Activated T-cell treated with anti-CD3 and anti-CD28 coated beads for 48 hours (primary cell): ENCODE data around the gene SPOCK2.

Experiments
- DNase-seq: peaks from one replicate; pipeline ENCODE4 v3.0.0-alpha.2; 2020; ENCODE audit warnings: low read depth

SPOCK2 gene

DNA sequence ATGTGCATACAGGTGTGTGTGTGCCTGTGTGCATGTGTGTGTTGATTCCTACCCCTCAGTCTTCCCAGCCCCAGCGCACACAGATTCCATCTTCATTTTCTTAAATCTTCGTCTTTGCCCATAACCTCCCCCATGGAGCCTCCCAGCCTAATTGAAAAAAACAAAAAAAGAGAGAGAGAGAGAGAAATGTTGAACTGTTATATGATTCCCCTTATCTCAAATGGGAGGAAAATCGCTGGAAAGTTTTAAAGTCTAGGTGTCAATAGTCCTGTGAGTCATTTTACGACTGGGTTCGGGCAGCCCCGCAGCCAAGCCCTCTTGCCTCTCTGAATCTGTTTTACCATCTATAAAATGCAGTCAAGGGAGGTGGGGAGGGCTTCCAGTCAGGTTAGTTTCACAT lies 60.9 kb downstream of the SPOCK2 start:
- no peak for DNase-seq

DNA sequence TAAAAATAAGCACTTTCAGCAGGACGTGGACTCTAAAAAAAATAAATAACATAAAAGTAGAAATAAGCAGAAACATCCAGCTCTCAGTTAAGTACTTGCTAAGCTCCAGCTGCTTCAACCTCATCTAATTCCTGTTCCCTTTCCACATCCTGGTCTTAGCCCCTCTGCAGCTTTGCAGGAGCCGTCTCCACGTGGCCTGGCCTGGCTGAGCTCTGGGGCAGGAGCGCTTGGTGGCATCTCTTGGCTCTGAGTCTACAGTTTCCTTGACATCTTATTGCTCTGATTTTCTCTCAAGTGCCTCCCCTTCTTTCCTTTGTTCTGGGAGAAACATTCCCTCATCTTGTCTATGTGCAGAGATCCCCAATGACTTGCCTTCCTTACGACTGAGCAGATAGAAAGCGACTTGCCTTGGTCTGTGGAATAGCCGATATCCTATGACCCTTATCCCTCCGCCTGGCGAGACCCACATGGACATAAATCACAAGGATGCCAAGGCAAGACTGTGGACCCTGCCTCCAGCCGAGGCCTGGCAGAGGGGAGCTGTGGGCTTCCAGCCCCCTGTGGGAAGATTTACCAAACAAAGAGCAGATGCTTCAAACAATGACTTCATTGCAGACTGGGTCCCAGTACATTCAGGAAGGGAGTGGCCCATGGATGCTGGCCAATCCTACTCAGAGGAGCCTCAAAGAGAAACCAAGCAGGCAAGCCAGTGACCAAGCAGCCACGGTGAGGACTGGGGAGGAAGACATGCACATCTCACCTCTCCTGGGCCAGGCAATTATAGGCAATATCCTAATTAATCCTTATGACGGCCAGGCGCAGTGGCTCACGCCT lies 61.9 kb downstream of the SPOCK2 start:
- DNase-seq, result no peak

DNA sequence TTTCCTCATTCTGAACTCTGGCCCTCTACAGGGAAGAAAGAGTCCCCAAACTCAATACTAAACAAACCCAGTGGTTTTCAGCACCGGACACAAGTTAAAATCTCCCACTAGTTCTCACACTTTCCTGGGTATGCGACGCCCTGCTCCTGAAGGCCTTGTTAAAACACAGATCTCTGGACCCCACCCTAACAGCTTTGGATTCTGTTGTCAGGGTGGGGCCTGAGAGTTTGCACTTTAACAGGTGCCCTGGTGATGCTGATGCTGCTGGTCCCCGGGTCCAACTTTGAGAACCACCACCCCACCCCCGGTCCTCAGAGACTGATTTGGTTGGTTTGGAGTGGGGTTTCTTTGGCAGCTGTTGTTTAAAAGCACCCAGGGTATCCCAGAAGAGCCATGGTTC lies 62.5 kb downstream of the SPOCK2 start:
- no peak for DNase-seq

DNA sequence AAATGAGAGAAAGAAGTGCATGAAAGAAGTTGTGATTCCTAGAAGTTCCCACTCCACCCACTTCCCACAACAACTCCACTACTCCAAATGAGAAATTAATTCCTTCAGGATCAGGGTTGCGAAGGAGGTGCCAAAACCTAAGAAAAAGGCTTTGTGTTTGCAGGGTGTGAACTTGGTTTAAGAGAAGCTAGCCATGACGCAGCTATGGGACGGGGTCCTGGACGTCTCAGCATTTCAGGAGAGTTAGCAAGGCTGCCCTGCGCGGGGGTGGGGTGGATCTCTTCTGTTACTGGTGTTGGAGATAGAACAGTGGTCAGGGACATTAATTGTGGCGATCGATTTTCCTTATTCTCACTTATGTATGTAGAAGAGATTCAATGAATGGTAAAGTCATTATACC lies 63.0 kb downstream of the SPOCK2 start:
- DNase-seq, result no peak

DNA sequence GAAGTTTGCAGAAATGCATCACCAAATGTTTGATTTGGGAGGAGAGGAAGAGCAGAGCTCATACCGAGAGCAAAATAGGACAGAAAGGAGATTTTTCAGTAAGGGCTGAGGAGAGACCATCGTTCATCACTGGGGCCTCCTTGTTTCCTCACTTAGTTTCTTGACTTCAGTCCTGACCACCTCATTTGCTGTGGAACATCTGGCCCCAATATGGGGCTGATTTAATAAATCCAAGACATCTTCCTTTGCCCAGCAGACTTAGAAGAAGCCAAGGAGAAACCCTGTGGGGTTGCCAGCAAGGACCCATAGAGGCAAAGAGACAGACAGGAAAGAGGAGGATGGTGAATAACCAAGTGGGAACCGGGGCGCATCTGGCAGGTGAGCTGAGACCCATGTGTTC lies 63.8 kb downstream of the SPOCK2 start:
- DNase-seq, result no peak

DNA sequence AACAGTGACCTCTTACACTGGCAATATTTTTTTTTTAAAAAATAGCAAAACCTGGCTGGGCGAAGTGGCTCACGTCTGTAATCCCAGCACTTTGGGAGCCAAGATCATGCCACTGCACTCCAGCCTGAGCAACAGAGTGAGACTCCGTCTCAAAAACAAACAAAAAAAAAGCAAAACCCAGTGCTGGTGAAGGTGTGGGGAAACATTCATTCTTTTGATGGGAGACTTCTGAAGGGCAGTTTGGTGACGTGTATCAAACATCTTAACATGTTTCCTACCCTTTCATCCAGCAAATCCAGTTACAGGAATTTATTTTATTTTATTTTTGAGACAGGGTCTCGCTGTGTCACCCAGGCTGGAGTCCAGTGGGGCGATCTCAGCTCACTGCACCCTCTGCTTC lies 66.1 kb downstream of the SPOCK2 start:
- DNase-seq, result no peak

DNA sequence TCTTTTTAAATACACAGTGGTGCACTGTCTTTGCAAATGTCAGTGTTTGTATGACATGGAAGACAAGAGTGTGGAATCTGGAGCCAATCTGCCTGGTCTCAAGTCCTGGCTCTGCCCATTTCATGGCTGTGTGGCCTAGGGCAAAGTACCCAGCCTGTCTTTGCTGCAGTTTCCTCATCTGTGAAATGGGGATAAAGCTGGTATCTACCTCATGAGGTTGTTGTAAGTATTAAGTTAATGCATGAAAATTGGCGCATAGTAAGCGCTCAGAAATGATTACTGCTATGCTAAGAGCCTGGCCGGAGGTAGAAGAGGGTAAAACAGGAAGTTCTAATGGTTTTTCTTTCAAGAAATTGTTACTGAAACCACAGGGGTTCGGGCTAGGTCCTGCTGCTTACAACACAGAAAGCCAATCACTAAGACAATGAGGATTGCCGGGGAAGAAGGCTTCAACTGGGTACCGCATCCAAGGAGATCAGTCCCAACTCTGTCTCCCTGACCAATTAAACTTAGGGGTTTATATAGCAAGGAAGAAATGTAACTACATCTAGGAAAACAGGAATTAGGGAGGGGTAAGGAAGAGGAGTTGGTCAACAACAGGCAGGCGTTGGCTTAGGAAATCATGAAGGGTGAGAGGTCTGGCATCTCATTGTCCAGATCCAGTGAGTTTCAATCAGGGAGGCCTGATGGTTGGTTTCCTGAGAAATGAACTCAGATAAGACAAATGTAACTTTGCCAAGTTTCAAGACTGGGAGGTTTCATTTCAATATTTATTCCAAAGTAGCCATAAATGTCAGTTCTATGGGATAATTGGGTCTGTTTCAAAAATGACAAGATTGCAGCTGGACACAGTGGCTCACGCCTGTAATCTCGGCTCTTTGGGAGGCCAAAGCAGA lies 67.2 kb downstream of the SPOCK2 start:
- DNase-seq, result no peak

DNA sequence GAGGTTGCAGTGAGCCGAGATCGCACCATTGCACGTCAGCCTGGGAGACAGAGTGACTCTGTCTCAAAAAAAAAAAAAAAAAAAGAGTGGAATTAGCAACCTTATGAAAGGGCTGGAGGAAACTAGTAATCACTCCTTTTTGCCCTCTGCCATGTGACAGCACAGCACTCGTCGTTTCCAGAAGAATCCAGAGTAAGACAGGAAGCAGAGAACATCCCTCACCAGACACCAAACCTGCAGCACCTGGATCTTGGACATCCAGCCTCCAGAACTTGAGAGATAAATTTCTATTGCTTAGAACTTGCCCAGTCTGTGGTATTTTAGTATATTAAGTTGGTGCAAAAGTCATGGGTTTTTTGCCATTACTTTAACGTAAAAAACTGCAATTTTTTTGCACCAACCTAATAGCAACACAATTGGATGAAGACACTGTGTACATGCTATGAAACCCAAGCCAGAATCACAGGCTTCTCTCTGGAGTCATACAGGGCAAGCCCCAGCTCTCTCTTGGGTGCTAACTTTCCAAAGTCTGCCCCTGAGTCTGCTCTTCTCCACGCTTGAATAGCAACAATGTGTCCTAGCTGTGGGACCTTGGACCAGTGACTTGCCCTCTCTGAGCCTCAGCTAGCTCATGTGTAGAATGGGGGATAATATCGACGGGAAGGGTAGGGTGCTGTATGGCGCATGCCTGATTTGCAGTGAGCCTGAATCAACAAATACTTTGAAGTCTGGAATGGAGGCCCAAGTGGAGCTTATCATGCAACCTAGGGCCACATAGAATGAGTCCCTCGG lies 69.1 kb downstream of the SPOCK2 start:
- no peak for DNase-seq

DNA sequence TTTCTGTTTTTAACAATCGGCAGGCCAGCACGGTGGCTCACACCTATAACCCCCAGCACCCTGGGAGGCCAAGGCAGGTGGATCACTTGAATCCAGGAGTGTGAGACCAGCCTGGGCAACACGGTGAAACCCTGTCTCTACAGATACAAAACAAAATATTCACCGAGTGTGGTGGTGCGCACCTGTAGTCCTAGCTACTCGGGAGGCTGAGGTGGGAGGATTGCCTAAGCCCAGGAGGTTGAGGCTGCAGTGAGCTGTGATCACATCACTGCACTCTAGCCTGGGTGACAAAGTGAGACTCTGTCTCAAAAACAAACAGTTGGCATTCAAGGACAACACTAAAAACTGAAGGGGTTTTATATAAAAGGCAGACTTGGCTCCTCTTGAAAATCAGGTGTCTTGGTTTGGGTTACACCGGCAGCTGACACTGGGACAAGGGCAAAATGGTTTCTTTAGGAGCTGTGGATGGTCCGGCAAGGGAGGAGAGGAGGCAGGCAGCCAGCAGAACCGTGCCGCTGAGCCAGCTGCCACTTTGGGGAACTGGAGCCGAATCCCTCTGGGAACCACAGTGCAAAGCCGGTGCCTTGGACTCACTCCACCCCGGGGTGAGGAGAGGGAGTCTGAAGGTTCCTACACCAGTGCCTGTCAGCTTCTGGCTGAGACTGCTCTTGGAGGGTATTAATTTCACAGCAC lies 71.6 kb downstream of the SPOCK2 start:
- DNase-seq, result no peak

DNA sequence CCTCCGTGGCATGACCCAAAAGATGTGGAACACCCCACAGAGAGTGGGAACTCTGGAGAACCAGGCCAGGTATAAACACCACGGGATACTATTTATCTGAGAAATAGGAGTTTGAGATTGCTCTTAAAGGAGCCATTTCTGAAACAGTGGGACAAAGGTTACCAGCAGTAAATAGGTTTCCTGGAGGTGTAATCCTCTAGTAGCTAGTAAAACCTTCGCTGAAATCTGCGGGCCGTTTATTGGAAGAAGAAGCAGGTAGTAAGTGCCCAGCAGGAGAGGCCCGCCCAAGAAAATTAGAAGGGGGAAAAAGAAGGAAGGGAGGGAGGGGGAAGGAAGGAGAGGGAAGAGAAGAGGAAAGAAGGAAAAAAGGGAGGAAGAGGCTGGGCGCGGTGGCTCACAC lies 72.5 kb downstream of the SPOCK2 start:
- DNase-seq, result no peak

DNA sequence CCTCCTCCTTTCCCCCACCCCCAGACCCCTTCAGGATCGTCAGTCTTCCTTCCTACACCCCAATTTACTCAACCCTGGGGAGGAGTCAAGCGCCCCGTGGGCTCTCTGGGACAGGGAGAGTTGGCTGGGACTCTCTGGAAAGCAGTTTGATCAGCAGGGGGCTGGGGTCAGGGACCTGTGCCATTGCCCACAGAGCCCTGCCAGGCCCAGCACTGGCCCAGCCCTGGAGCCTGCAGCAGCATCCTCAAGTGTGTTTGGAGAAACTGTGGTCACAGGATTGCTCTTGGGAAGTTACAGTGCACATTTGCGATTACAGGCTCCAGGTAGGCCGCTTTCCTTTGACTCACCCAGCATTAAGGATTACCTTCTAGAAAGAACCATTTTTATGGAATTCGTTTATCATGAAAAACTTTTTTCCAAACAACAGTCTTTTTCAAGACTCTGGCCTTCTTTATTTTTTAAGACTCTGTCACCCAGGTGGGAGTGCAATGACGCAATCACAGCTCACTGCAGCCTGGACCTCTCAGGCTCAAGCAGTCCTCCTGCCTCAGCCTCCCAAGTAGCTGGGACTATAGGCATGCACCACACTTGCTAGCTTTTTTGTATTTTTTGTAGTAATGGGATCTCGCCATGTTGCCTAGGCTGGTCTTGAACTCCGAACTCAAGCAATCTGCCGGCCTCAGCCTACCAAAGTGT lies 73.4 kb downstream of the SPOCK2 start:
- DNase-seq, result no peak

DNA sequence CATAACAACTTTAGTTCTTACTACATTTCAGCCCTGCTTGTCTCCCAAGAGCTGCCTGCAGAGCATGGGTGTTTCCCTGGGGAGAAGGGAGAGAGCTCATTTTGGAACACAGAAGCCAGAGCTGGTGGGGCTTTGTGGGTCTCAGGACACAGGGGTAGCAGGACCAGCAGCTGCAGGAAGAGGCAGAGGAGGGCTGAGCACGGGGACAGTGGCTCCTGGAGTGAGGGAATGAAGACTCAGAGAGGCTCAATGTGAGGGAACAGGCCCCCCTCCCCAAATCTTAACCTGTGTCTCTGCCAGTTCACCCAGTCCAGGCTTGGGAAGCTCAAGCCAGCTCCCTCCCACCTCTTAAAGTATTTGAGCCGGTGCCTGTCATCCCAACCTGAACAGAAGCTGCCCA lies 74.2 kb downstream of the SPOCK2 start:
- no peak for DNase-seq

DNA sequence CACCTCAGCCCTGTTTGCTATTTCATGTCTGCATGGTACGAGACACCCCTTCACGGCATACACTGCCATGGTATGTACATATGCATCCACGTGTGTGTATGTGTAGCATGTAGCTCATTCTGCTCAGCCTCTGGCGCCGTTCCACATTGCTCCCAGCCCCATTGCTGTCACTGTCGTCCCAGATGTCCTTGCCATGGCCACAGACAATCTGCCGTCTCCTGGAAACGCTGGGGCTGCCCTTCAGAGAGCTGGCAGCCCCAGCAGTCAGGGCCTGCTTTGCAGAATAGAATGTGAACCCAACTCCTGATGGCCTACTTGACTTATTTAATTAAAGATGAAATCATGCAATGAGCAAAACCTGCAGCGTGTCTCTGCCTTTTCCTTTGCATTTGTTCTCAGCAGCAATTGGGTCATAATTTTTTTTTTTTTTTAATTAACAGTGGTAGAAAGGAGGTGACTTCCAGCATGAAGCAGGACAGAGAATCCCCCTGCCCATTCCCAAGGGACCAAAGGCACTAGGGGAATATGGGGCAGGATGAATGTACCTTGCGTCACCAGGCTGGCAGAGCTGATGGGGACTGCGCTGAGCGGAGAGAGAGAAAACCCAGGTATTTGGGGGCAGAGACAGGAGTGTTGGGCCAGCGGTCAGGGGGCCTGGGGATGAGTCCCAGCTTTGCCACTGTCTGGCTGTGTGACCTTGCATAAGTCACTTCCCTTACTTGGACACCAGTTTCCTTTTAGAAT lies 75.0 kb downstream of the SPOCK2 start:
- no peak for DNase-seq

DNA sequence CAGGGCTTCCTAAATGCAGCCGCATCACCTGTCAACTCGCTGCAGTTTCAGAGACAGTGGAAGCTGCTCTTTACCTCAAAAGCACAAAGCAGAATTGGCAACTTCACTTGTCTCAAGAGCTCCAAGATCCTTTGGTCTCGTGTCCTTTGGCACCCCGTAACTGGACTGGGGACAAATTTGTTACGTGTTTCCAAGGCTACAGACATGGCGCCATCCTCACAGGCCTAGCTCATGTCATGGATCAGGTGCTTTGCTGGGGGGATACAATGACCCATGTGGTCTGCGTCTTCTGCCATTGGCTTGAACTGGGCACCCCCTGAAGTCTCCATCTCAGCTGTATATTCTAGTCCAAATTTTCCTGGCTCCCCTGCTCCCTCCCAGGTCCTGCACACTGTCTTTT lies 75.6 kb downstream of the SPOCK2 start:
- no peak for DNase-seq

DNA sequence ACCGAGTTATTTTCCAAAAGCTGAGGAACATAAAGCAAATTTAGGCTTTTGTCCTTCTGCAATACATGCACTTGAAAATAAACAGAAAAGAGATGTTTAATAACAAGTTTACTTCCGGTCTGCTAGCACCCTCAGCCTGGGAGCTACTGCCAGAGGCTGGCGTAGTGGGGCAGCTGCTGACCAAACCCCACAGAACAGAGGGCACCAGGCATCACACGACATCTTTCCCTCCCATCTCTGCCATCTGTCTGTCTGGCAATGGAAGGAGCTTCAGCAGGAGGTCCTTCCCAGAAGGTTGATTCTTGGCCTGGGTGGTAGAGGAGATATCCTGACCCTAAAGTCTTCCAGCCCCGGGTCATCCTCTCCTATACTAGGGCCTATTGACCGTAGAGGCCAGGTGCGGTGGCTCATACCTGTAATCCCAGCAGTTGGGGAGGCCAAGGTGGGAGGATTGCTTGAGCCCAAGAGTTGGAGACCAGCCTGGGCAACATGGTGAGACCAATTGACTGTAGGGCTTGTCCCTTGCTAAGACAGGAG lies 76.3 kb downstream of the SPOCK2 start:
- DNase-seq, result no peak

DNA sequence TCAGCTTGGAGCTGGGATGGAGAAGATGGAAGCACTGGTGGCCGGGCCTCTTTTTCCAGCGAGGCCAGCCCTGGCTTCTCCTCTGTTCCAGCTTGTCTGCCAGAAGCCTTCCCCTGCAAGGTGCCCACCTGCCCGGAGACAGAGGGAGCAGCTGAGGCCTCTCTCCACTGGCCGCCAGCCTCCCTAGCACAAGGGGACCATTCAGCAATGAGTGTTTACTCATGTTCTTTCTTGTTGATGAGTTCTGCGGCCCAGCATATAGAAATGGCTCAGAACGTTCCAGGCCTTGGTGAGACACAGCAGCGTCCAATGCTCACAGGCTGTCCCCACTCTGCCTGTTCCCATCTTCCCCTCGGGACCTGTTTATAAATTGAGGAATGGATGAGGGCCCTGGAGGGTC lies 76.9 kb downstream of the SPOCK2 start:
- DNase-seq, result no peak

DNA sequence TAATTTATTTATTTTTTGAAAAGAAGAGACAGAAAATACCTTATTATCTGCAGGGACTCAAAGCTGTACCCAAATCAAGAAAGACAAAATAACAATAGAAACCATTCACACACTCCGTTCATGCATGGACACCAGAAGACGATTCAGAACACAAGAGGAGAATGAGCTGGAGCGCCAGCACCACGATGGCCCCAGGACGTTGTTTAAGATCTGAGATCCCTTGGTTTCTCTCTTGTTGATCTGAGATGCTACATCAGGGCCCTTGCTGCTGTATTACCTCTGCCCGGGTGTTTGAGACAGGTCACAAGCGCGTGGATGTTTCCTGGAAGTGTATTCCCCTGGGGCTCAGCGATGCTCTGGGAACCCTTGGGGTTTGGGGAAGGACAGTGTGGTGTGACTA lies 77.3 kb downstream of the SPOCK2 start:
- DNase-seq, result no peak

DNA sequence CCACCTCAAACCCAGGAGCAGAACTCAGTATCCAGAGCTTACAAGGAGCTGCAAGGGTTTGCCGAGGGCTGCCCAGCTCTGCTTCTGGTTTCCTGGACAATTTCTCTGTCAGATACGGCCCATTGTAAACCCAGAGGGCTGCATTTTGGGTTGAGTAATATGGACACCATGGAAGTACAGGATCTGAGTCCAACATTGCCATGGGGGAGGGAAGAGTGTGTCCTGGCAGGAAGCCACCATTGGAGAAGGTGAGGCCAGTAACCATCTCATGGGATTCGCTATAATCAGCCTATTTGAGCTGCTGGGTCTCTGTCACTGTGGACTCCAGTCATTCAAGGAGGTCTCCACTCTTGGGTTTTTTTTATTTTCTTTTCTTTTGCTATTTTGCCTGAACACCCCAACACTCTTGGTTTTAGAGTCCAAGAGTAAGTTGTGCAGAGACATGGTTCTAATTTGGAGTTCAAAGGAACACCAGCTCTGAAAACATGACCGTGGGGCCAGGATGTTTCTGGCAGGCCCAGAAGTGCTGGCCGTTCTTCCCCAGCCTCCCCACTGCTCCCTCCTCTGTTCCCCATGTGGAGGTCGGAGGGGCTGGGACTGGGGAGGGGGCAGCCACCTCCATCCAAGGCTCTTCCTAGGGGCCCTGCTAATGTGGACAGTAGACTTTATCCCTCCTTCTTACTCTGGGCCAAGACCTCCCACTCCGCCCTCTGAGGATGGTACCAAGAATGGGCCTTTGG lies 77.9 kb downstream of the SPOCK2 start:
- DNase-seq, result no peak

DNA sequence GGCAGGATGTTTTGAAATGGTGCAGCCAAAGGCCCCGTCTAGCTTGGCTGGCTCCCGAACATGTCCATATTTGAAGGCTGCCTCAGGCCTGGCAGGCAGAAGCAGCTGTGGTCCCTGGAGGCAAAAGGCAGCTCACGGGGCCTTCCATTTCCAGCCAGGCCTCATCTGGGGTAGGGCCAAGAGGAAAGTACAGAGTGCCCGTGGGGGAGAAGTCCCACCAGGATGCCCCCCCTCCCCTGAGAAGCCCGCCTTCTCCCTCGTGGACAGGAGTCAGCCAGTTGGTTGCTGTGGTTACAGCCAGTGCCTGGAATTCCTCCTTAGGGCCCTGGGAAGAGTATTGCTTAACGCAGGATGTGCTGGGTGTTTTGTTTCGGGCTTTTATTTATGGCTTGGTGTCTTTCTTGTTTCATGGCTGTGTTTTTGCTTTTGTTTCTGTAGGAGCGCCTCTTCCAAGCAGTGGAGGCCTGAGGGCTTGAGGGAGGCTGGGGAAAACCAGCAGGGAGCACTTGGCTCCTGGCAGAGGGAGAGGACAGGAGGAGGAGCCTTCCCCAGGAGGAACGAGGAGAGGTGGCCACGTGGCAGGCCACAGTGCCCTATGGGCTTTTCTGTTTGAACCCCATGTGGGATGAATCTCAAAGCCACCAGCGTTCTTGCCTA lies 78.8 kb downstream of the SPOCK2 start:
- DNase-seq, result no peak
